Glomerular visceral epithelial cell (primary cell): ENCODE measurements around the gene MCTP2.

Experiments
- DNase-seq: peaks from one replicate; pipeline ENCODE4 v3.0.0-alpha.2; 2016; ENCODE audit errors: extremely low spot score

The MCTP2 gene

GRCh38 chr15:94297558-94297957 is 66.2 kb downstream of the MCTP2 start:
- DNase-seq = no peak

- DNase-seq = peak; percentile 41
Measured at GRCh38 chr15:94298364-94298763, 67.0 kb downstream of the MCTP2 start.

GRCh38 chr15:94300612-94301011 is 69.3 kb downstream of the MCTP2 start:
- no peak for DNase-seq

- DNase-seq = peak; percentile 64
Measured at GRCh38 chr15:94305133-94305532, 73.8 kb downstream of the MCTP2 start.

- peak; percentile 71 for DNase-seq
Measured at GRCh38 chr15:94306700-94307650, 75.6 kb downstream of the MCTP2 start.

GRCh38 chr15:94312946-94313345 is 81.6 kb downstream of the MCTP2 start:
- peak; percentile 55 for DNase-seq

- DNase-seq = no peak
Measured at GRCh38 chr15:94314639-94315038, 83.3 kb downstream of the MCTP2 start.

GRCh38 chr15:94317211-94317610 is 85.8 kb downstream of the MCTP2 start:
- DNase-seq = no peak

GRCh38 chr15:94322141-94322540 is 90.8 kb downstream of the MCTP2 start:
- DNase-seq = no peak

- no peak for DNase-seq
Measured at GRCh38 chr15:94323076-94323475, 91.7 kb downstream of the MCTP2 start.

GRCh38 chr15:94324117-94324826 is 92.9 kb downstream of the MCTP2 start:
- DNase-seq = peak; percentile 67

GRCh38 chr15:94324835-94325767 is 93.7 kb downstream of the MCTP2 start:
- no peak for DNase-seq

GRCh38 chr15:94327356-94327936 is 96.1 kb downstream of the MCTP2 start:
- DNase-seq = peak; percentile 37

- no peak for DNase-seq
Measured at GRCh38 chr15:94331731-94332130, 100.4 kb downstream of the MCTP2 start.

- DNase-seq = no peak
Measured at GRCh38 chr15:94335616-94336015, 104.3 kb downstream of the MCTP2 start.

GRCh38 chr15:94336817-94337467 is 105.6 kb downstream of the MCTP2 start:
- DNase-seq = no peak

- DNase-seq = no peak
Measured at GRCh38 chr15:94338243-94338846, 107.0 kb downstream of the MCTP2 start.

- no peak for DNase-seq
Measured at GRCh38 chr15:94346282-94346681, 114.9 kb downstream of the MCTP2 start.

- no peak for DNase-seq
Measured at GRCh38 chr15:94348084-94348483, 116.7 kb downstream of the MCTP2 start.

- no peak for DNase-seq
Measured at GRCh38 chr15:94351031-94351535, 119.7 kb downstream of the MCTP2 start.
